Pancreas (tissue), 10 donors: ENCODE data around the gene BSPRY. TPM values are rescaled to one million over a fixed set of nuclear protein-coding genes. Genes with fewer than 3 reads are reported as not detected.

Experiments
- ATAC-seq, 4 donors: fragments of 200-7000 bp; cut with Tn5 transposase; one replicate each; pipeline versions ENCODE4 v1.8.0 to v1.9.1; 2020; ENCODE audit warnings: mild to moderate bottlenecking in 4 of 4, moderate library complexity in 4 of 4
- DNase-seq, 6 donors: peaks; one replicate each; pipeline ENCODE4 v3.0.0-alpha.2; 2020
- FAIRE-seq: peaks from 2 replicates; lab custom pipeline; 2012; peaks lifted over from hg19 to GRCh38; lab: Jason Lieb, UNC
- H3K27ac ChIP-seq, 4 donors: fragments of 200-600 bp; sonication (generic); 1 replicate in 3 of 4; 2 replicates in 1 of 4; pipeline versions ENCODE4 v1.5.0 to v1.8.0; 2020
- H3K27me3 ChIP-seq, 4 donors: fragments of 200-600 bp; one replicate each; pipeline ENCODE4 v1.8.0; 2021
- H3K36me3 ChIP-seq, 3 donors: fragments of 200-600 bp; sonication (generic) in 1 of 3; one replicate each; pipeline versions ENCODE4 v1.5.0 to v1.8.0; 2020 to 2021
- H3K4me1 ChIP-seq, 3 donors: fragments of 200-600 bp; one replicate each; pipeline ENCODE4 v1.8.0; 2021
- H3K4me3 ChIP-seq, 4 donors: fragments of 200-600 bp; sonication (generic) in 2 of 4; one replicate each; pipeline versions ENCODE4 v1.5.0 to v1.8.0; 2020 to 2021
- H3K9me3 ChIP-seq, 4 donors: fragments of 200-600 bp; one replicate each; pipeline ENCODE4 v1.8.0; 2021
- CTCF ChIP-seq, 4 donors: fragments of 200-600 bp; sonication (generic) in 3 of 4; IDR thresholded peaks; one replicate each; pipeline versions ENCODE4 v1.5.0 to v1.8.0; 2021; ENCODE audit warnings: antibody characterized with exemption in 4 of 4
- WGBS, 2 donors: extraction: QIAGEN DNeasy Blood & Tissue Kit; methylation state at CpG; one replicate each; pipeline ENCODE4 v1.1.7; 2013; 5-methylcytosine and 5-hydroxymethylcytosine counted together
- intact Hi-C, 3 donors: fragments of 100-400 bp; cut with DNase I; formaldehyde crosslinking; loops; one replicate each; pipeline versions ENCODE4 v1.11.1 to v1.14.2; 2022
- polyA plus RNA-seq, 2 donors: library from polyadenylated mRNA; stranded (reverse); fragments of 200-250 nt; gene quantifications; one replicate each; pipeline ENCODE4 v1.2.3, GENCODE V29; 2013
- total RNA-seq, 6 donors: library from RNA; stranded (reverse); fragmentation: NEBNext Ultra II Directional in 4 of 6; extraction: Animal tissue kit (Norgen Biotek cat#: 25700) in 4 of 6; gene quantifications; one replicate each; pipeline versions ENCODE4 v1.2.1 to v1.2.4, GENCODE V29; 2021 to 2023
- donor health status: healthy with polysubstance abuse.
- donor health status: DM: no; HTN: no; CAD: no; lungs with moderate emphysema.
- donor health status: DM: no; HTN: no; CAD: no.
- donor health status: control.
- donor health status: control.
- donor health status: Bipolar disorder and iron deficiency.
- donor health status: DM: yes; HTN: yes; CAD: no.
- donor health status: DM: no; HTN: no; CAD: no.
- donor health status: DM: no; HTN: no; CAD: no.
- donor health status: DM: yes; HTN: yes; CAD: no.

The BSPRY gene
- total and polyA plus RNA-seq, 8 donors: 12.5 to 35.9 (median 21.3) TPM

GRCh38 chr9:113328045-113328782, 21.1 kb upstream of the BSPRY start:
- no peaks in the 10 kb centered on the region for H3K9me3 ChIP-seq
- FAIRE-seq (no peak), DNase-seq (no peak), ATAC-seq (no peak)
- no peak overlapping the region for H3K27ac ChIP-seq
- H3K36me3 ChIP-seq: no peaks in the 10 kb centered on the region
- no peak for TF ChIP-seq CTCF (IDR thresholded peaks at IDR 0.05)
- WGBS, 2 donors: 92 to 93% methylated on average over 3 of the region's 3 CpGs
- no peaks in the 10 kb centered on the region for H3K27me3 ChIP-seq
- H3K4me3 ChIP-seq: no peak overlapping the region
- intact Hi-C loops: no loop called here
- H3K4me1 ChIP-seq: no peaks in the 10 kb centered on the region

GRCh38 chr9:113331780-113332179, 17.6 kb upstream of the BSPRY start:
- DNase-seq: no peak
- 68 to 73% methylated on average over 4 of the region's 4 CpGs for WGBS, 2 donors
- intact Hi-C loops: no loop called here

GRCh38 chr9:113337714-113338113, 11.6 kb upstream of the BSPRY start:
- 91 to 98% methylated on average over 2 of the region's 2 CpGs for WGBS, 2 donors
- no peak for TF ChIP-seq CTCF (IDR thresholded peaks at IDR 0.05)
- no peak overlapping the region for H3K27ac ChIP-seq
- no peaks in the 10 kb centered on the region for H3K27me3 ChIP-seq
- ATAC-seq (no peak), DNase-seq (no peak), FAIRE-seq (no peak)
- H3K36me3 ChIP-seq: no peaks in the 10 kb centered on the region
- no peak overlapping the region for H3K4me3 ChIP-seq
- no peaks in the 10 kb centered on the region for H3K9me3 ChIP-seq
- H3K4me1 ChIP-seq: peaks cover 0 to 8% (median 4%) of the 10 kb centered on the region in 3 donors
- intact Hi-C loops: no loop called here

More at GRCh38 chr9:113331780-113332179, 17.6 kb upstream of the BSPRY start:
- no peak for FAIRE-seq
- Histone ChIP-seq H3K4me1 (no peaks in the 10 kb centered on the region), H3K9me3 (no peaks in the 10 kb centered on the region), H3K4me3 (no peak overlapping the region), H3K36me3 (no peaks in the 10 kb centered on the region), H3K27ac (no peak overlapping the region), H3K27me3 (no peaks in the 10 kb centered on the region)
- no peak for ATAC-seq
- no peak for TF ChIP-seq CTCF (IDR thresholded peaks at IDR 0.05)

- no peaks in the 10 kb centered on the region for H3K9me3 ChIP-seq
Observed at GRCh38 chr9:113340011-113340699, 9.2 kb upstream of the BSPRY start, which contains the start of gene WDR31. TSS of gene WDR31 (minus strand) at chr9:113340275. CDS start at chr9:113332022, 8,253 bp downstream.

More at GRCh38 chr9:113340011-113340699, 9.2 kb upstream of the BSPRY start, which contains the start of gene WDR31:
- 0 to 1% methylated on average over 46 of the region's 46 CpGs for WGBS, 2 donors
- ATAC-seq (peak; percentile 95 to 99 (median 98)), FAIRE-seq (no peak), DNase-seq (peak; percentile 82 to 95 (median 88))
- Histone ChIP-seq H3K36me3 (no peaks in the 10 kb centered on the region), H3K4me1 (peaks cover 3 to 8% (median 8%) of the 10 kb centered on the region in 3 donors), H3K27me3 (no peaks in the 10 kb centered on the region), H3K4me3 (peak within 1 kb of the TSS; percentile 60 to 83 (median 66)), H3K27ac (peak within 1 kb of the TSS; percentile 62 to 81 (median 65))
- TF ChIP-seq CTCF (IDR thresholded peaks at IDR 0.05): no peak
- intact Hi-C loops: loop anchor here in 2 of 3 donors (10.0 kb wide), 1 partner anchor 55 kb away; no protein-coding TSS in a partner anchor
